H1 (cell line): ENCODE results near the gene SRPK3. TPM values are rescaled to one million over a fixed set of nuclear protein-coding genes. Genes with fewer than 3 reads are reported as not detected.

Experiments
- CTCF ChIA-PET: fragments of 300-600 bp; sonication (Branson Sonifier 250); formaldehyde crosslinking; loops from one replicate; lab custom pipeline; 2021; ENCODE audit not compliant: partially characterized antibody; lab: Charles Lee
- POLR2A ChIA-PET: fragments of 300-600 bp; sonication (Branson Sonifier 250); formaldehyde crosslinking; loops from one replicate; lab custom pipeline; 2021; ENCODE audit warnings: inconsistent platforms; ENCODE audit not compliant: partially characterized antibody; lab: Charles Lee
- DNase-seq, 2 experiments: peaks; one replicate each; pipeline versions ENCODE4 v3.0.0 to v3.0.0-alpha.2; 2010 to 2022; ENCODE audit warnings: low spot score in 2 of 2, low read depth in 1 of 2, mixed read lengths in 1 of 2
- FAIRE-seq: peaks from 2 replicates; lab custom pipeline; 2011; peaks lifted over from hg19 to GRCh38; lab: Jason Lieb, UNC
- H2AFZ ChIP-seq: 2 replicates; pipeline ENCODE4 v1.8.1; 2012; ENCODE audit warnings: low read length, inconsistent platforms
- H2AK5ac ChIP-seq: 2 replicates; pipeline ENCODE4 v1.6.1; 2013; ENCODE audit warnings: low read depth, low read length
- H2BK120ac ChIP-seq: replicated peaks from 2 replicates; pipeline ENCODE3; 2013; ENCODE audit warnings: low read depth, low read length, inconsistent platforms
- H2BK12ac ChIP-seq: 2 replicates; pipeline ENCODE4 v1.6.1; 2013; ENCODE audit warnings: low read depth, low read length
- H2BK15ac ChIP-seq: 2 replicates; pipeline ENCODE4 v1.6.1; 2013; ENCODE audit warnings: low read length
- H2BK20ac ChIP-seq: 2 replicates; pipeline ENCODE4 v1.6.1; 2013; ENCODE audit warnings: low read length
- H2BK5ac ChIP-seq: 2 replicates; pipeline ENCODE4 v1.6.1; 2013; ENCODE audit warnings: low read depth, low read length
- H3K14ac ChIP-seq: 2 replicates; pipeline ENCODE4 v1.6.1; 2013; ENCODE audit warnings: inconsistent platforms; ENCODE audit not compliant: insufficient read length
- H3K18ac ChIP-seq: 2 replicates; pipeline ENCODE4 v1.6.1; 2013; ENCODE audit warnings: low read length; ENCODE audit errors: extremely low read depth
- H3K23ac ChIP-seq: 2 replicates; pipeline ENCODE4 v1.6.1; 2013; ENCODE audit warnings: inconsistent platforms; ENCODE audit not compliant: insufficient read length
- H3K23me2 ChIP-seq: 2 replicates; pipeline ENCODE4 v1.6.1; 2013; ENCODE audit warnings: low read depth, low read length
- H3K27ac ChIP-seq: 2 replicates; pipeline ENCODE4 v1.6.1; 2011; ENCODE audit warnings: low read depth, low read length, inconsistent platforms
- H3K27me3 ChIP-seq, 4 experiments: replicated peaks in 1 of 4; 1 replicate in 1 of 4; 2 replicates in 3 of 4; pipeline versions ENCODE4 v1.6.1 to v1.8.1; 2011 to 2013; ENCODE audit warnings: low read length in 3 of 4, mild to moderate bottlenecking in 3 of 4, inconsistent platforms in 2 of 4, mixed read lengths in 2 of 4, moderate library complexity in 1 of 4; ENCODE audit not compliant: control insufficient read depth in 3 of 4, insufficient read depth in 3 of 4; ENCODE audit errors: extremely low read depth in 1 of 4
- H3K36me3 ChIP-seq, 4 experiments: 2 replicates each; pipeline versions ENCODE4 v1.6.1 to v1.8.1; 2011 to 2013; ENCODE audit warnings: mild to moderate bottlenecking in 4 of 4, low read length in 3 of 4, moderate library complexity in 2 of 4, control low read depth in 1 of 4, inconsistent platforms in 1 of 4; ENCODE audit not compliant: insufficient read depth in 4 of 4, control insufficient read depth in 2 of 4
- H3K4ac ChIP-seq: replicated peaks from 2 replicates; pipeline ENCODE3; 2013; ENCODE audit warnings: low read length, low read depth, mixed read lengths, inconsistent platforms; ENCODE audit not compliant: insufficient read length
- H3K4me1 ChIP-seq, 4 experiments: replicated peaks in 1 of 4; 1 replicate in 1 of 4; 2 replicates in 3 of 4; pipeline versions ENCODE4 v1.6.1 to v1.8.1; 2011 to 2013; ENCODE audit warnings: low read length in 3 of 4, inconsistent platforms in 2 of 4, mixed read lengths in 1 of 4; ENCODE audit not compliant: insufficient read depth in 4 of 4, control insufficient read depth in 3 of 4
- H3K4me2 ChIP-seq, 2 experiments: 2 replicates each; pipeline versions ENCODE4 v1.6.1 to v1.8.1; 2011 to 2013; ENCODE audit warnings: low read depth in 2 of 2, low read length in 2 of 2, control low read depth in 1 of 2, inconsistent platforms in 1 of 2, mild to moderate bottlenecking in 1 of 2; ENCODE audit not compliant: insufficient read depth in 1 of 2
- H3K4me3 ChIP-seq, 4 experiments: fragments of 200-600, 300-600 bp in 1 of 4; sonication (generic), shearing (Covaris generic), sonication (Bioruptor Twin) in 1 of 4; 2 replicates each; pipeline versions ENCODE4 v1.5.1 to v1.8.1; 2011 to 2016; ENCODE audit warnings: low read length in 4 of 4, low read depth in 3 of 4, control low read depth in 2 of 4, inconsistent platforms in 2 of 4, mild to moderate bottlenecking in 2 of 4, mixed read lengths in 1 of 4, moderate library complexity in 1 of 4; ENCODE audit not compliant: insufficient read depth in 2 of 4; ENCODE audit errors: extremely low read depth in 1 of 4
- H3K56ac ChIP-seq: replicated peaks from 2 replicates; pipeline ENCODE3; 2013; ENCODE audit warnings: low read depth, mild to moderate bottlenecking, mixed read lengths, low read length, inconsistent platforms; ENCODE audit not compliant: insufficient read length
- H3K79me1 ChIP-seq: 2 replicates; pipeline ENCODE4 v1.6.1; 2013; ENCODE audit warnings: low read depth, low read length, control low read depth
- H3K79me2 ChIP-seq, 2 experiments: 2 replicates each; pipeline versions ENCODE4 v1.6.1 to v1.8.1; 2012 to 2013; ENCODE audit warnings: low read length in 2 of 2, mild to moderate bottlenecking in 2 of 2, inconsistent platforms in 1 of 2; ENCODE audit not compliant: insufficient read depth in 2 of 2, control insufficient read depth in 1 of 2
- H3K9ac ChIP-seq, 4 experiments: replicated peaks in 1 of 4; 1 replicate in 1 of 4; 2 replicates in 3 of 4; pipeline versions ENCODE4 v1.6.1 to v1.8.1; 2011 to 2013; ENCODE audit warnings: low read depth in 3 of 4, low read length in 3 of 4, control low read depth in 2 of 4, mild to moderate bottlenecking in 2 of 4, moderate library complexity in 2 of 4, inconsistent platforms in 1 of 4; ENCODE audit errors: extremely low read depth in 1 of 4
- H3K9me3 ChIP-seq, 2 experiments: 2 replicates each; pipeline versions ENCODE4 v1.6.1 to v1.8.1; 2012 to 2013; ENCODE audit warnings: mild to moderate bottlenecking in 2 of 2, moderate library complexity in 2 of 2, control low read depth in 1 of 2, inconsistent platforms in 1 of 2, low read depth in 1 of 2, low read length in 1 of 2, mixed read lengths in 1 of 2; ENCODE audit not compliant: insufficient read depth in 2 of 2
- H4K20me1 ChIP-seq, 2 experiments: replicated peaks in 1 of 2; 2 replicates each; pipeline versions ENCODE3 to v1.8.1; 2011 to 2013; ENCODE audit warnings: inconsistent platforms in 2 of 2, low read length in 2 of 2, mild to moderate bottlenecking in 1 of 2; ENCODE audit not compliant: insufficient read depth in 2 of 2, control insufficient read depth in 1 of 2
- H4K5ac ChIP-seq: 2 replicates; pipeline ENCODE4 v1.6.1; 2013; ENCODE audit warnings: low read length, low read depth, mixed read lengths, inconsistent platforms; ENCODE audit not compliant: insufficient read length
- H4K8ac ChIP-seq: 2 replicates; pipeline ENCODE4 v1.8.0; 2013; ENCODE audit warnings: mild to moderate bottlenecking, moderate library complexity, low read length, inconsistent platforms; ENCODE audit not compliant: insufficient read depth; ENCODE audit errors: extremely low read depth
- H4K91ac ChIP-seq: replicated peaks from 2 replicates; pipeline ENCODE3; 2013; ENCODE audit warnings: low read length, mixed read lengths, inconsistent platforms; ENCODE audit not compliant: insufficient read length
- HDAC6 ChIP-seq: IDR thresholded peaks from one replicate; pipeline ENCODE4 v1.7.1; 2012; ENCODE audit warnings: low read depth, mild to moderate bottlenecking, inconsistent platforms, low read length, moderate library complexity
- RXRA ChIP-seq: IDR thresholded peaks from 2 replicates; pipeline ENCODE4 v1.6.1; 2011; ENCODE audit warnings: low read depth, mild to moderate bottlenecking, low read length, moderate library complexity; ENCODE audit not compliant: insufficient read depth
- SP1 ChIP-seq: IDR thresholded peaks from 2 replicates; pipeline ENCODE4 v1.6.1; 2011; ENCODE audit warnings: low read depth, low read length
- USF2 ChIP-seq: IDR thresholded peaks from 2 replicates; pipeline ENCODE4 v1.6.1; 2011; ENCODE audit warnings: low read length, improper control_type of control experiment
- WGBS, 2 experiments: shearing (Covaris generic) in 1 of 2; methylation state at CpG; one replicate each; pipeline versions ENCODE4 v1.1.6 to v1.1.7; 2013 to 2015; ENCODE audit warnings: low lambda C conversion rate in 2 of 2, mixed read lengths in 2 of 2, inconsistent platforms in 1 of 2, low coverage in 1 of 2, missing lambda C conversion rate in 1 of 2; ENCODE audit not compliant: insufficient replicate concordance in 2 of 2, insufficient coverage in 1 of 2, insufficient read length in 1 of 2; ENCODE audit errors: extremely low coverage in 1 of 2, missing lambda C conversion rate in 1 of 2; 5-methylcytosine and 5-hydroxymethylcytosine counted together
- polyA plus RNA-seq, 7 experiments: library from polyadenylated mRNA; depleted of rRNA in 3 of 7; stranded (reverse) in 5 of 7; unstranded in 2 of 7; fragments of >200 nt in 5 of 7; fragments of 200-250 nt in 2 of 7; gene quantifications; 1 replicate in 5 of 7; 2 replicates in 1 of 7; 4 replicates in 1 of 7; pipeline versions ENCODE4 v1.2.1 to v1.2.3, GENCODE V29; 2011 to 2013; ENCODE audit warnings: missing spikeins in 2 of 7, mixed read lengths in 2 of 7
- total RNA-seq: library from RNA; stranded (reverse); fragmentation: NEBNext Ultra II Directional; extraction: Animal tissue kit (Norgen Biotek cat#: 25700); gene quantifications from 2 replicates; pipeline ENCODE4 v1.2.1, GENCODE V29; 2021

Gene SRPK3
- total and polyA plus RNA-seq, 2 of the 8 experiments (the other 6 are each of a cell fraction or from before 2014, with no cell fraction given), result not detected

GRCh38 chrX:153779891-153780677 lies 757 bp upstream of the SRPK3 start:
- POLR2A ChIA-PET, result interaction anchor here (0.9 to 3.3 kb wide), 2 partner anchors 13 to 23 kb away, joined by 3 to 13 read pairs; no protein-coding TSS in a partner anchor
- H3K27me3 ChIP-seq, result no peaks in the 10 kb centered on the region
- H3K27ac ChIP-seq, result no peak overlapping the region
- no peak overlapping the region for H3K23ac ChIP-seq
- no peak overlapping the region for H3K4me3 ChIP-seq
- no peak overlapping the region for H3K4me2 ChIP-seq
- no peaks in the 10 kb centered on the region for H3K23me2 ChIP-seq
- no peak overlapping the region for H2BK20ac ChIP-seq
- H4K20me1 ChIP-seq, result no peaks in the 10 kb centered on the region
- no peaks in the 10 kb centered on the region for H3K36me3 ChIP-seq
- no peak overlapping the region for H2BK15ac ChIP-seq
- no peak overlapping the region for H2AFZ ChIP-seq
- no peak for DNase-seq
- H3K79me1 ChIP-seq, result no peaks in the 10 kb centered on the region
- H3K9ac ChIP-seq, result peak overlapping the region in 1 of 4 experiments; percentile 22; a peak in 2 of 7 replicates
- H2BK120ac ChIP-seq, result no peak overlapping the region
- whole genome bisulfite sequencing, 2 experiments, result 89% methylated on average over 9 of the region's 18 CpGs; no CpG with 5 or more reads in 1 of the 2 experiments
- no peaks in the 10 kb centered on the region for H3K9me3 ChIP-seq
- CTCF ChIA-PET, result interaction anchor here (1.1 to 3.0 kb wide), 6 partner anchors 9 to 127 kb away, joined by 3 to 10 read pairs (median 6); partner anchors contain the start of gene PLXNB3
- H3K79me2 ChIP-seq, result no peaks in the 10 kb centered on the region
- peak overlapping the region; percentile 24; the same call in 1 of the 2 replicates for H2BK5ac ChIP-seq
- no peak overlapping the region for H3K14ac ChIP-seq
- no peak for FAIRE-seq
- H4K5ac ChIP-seq, result no peak overlapping the region
- no peak overlapping the region for H2AK5ac ChIP-seq
- no peak overlapping the region for H3K18ac ChIP-seq
- H4K8ac ChIP-seq, result no peak overlapping the region; the same call in 1 of the 2 replicates
- no peak overlapping the region for H4K91ac ChIP-seq
- H3K56ac ChIP-seq, result no peak overlapping the region
- H3K4ac ChIP-seq, result no peak overlapping the region
- H3K4me1 ChIP-seq, result no peaks in the 10 kb centered on the region
- no peak overlapping the region for H2BK12ac ChIP-seq
- TF ChIP-seq RXRA (no peak), HDAC6 (no peak), USF2 (no peak), SP1 (no peak)
